ENCODE results near the gene R3HCC1L.

- TF ChIP-seq POLR2A (IDR thresholded peaks at IDR 0.05; ENCODE audit: low read length) (no peak), GATA1 (IDR thresholded peaks at IDR 0.05; ENCODE audit: low read depth, low read length) (no peak)
These were observed 131.2 kb downstream of the R3HCC1L start for GRCh38 chr10:98265403-98266378.

All from erythroblast (primary cell).